ENCODE data around the gene IFI27L1. TPM values are rescaled to one million over a fixed set of nuclear protein-coding genes. Genes with fewer than 3 reads are reported as not detected.

The IFI27L1 gene
- total RNA-seq, 2 donors from 2014 or later = 4.2 to 5.0 TPM

GRCh38 chr14:94042433-94043091 lies 38.5 kb upstream of the IFI27L1 start:
- H3K27me3 ChIP-seq (replicated peaks; ENCODE audit: insufficient read depth) = no peaks in the 10 kb centered on the region
- TF ChIP-seq CTCF (IDR thresholded peaks at IDR 0.05) = no peak
- ATAC-seq (ENCODE audit: insufficient number of reproducible peaks, low FRiP score, low read depth) = no peak
- H3K4me3 ChIP-seq = no peak overlapping the region
- no peak overlapping the region for H3K27ac ChIP-seq
- H3K9me3 ChIP-seq = no peaks in the 10 kb centered on the region
- peaks cover 0 to 14% of the 10 kb centered on the region in 2 donors for H3K4me1 ChIP-seq (ENCODE audit: control insufficient read depth in 1 of 2, low read depth in 2 of 2)
- peaks cover 12% of the 10 kb centered on the region for H3K36me3 ChIP-seq
- no peak for DNase-seq (ENCODE audit: low spot score)

- Histone ChIP-seq H3K27me3 (replicated peaks; ENCODE audit: insufficient read depth) (no peaks in the 10 kb centered on the region), H3K4me3 (no peak overlapping the region), H3K9me3 (no peaks in the 10 kb centered on the region), H3K4me1 (ENCODE audit: control insufficient read depth in 1 of 2, low read depth in 2 of 2) (peaks cover 0 to 14% of the 10 kb centered on the region in 2 donors), H3K27ac (no peak overlapping the region), H3K36me3 (peaks cover 19% of the 10 kb centered on the region)
- ATAC-seq (ENCODE audit: insufficient number of reproducible peaks, low FRiP score, low read depth) = no peak
- DNase-seq (ENCODE audit: low spot score) = no peak
- no peak for TF ChIP-seq CTCF (IDR thresholded peaks at IDR 0.05)
These were observed 37.9 kb upstream of the IFI27L1 start for GRCh38 chr14:94043111-94043755.

GRCh38 chr14:94043756-94044475 lies 37.2 kb upstream of the IFI27L1 start:
- no peak overlapping the region for H3K4me3 ChIP-seq
- ATAC-seq (ENCODE audit: insufficient number of reproducible peaks, low FRiP score, low read depth) (no peak), DNase-seq (ENCODE audit: low spot score) (no peak)

GRCh38 chr14:94044476-94045091 lies 36.5 kb upstream of the IFI27L1 start:
- Histone ChIP-seq H3K27ac (no peak overlapping the region), H3K4me1 (ENCODE audit: control insufficient read depth in 1 of 2, low read depth in 2 of 2) (peaks cover 0 to 14% of the 10 kb centered on the region in 2 donors), H3K27me3 (replicated peaks; ENCODE audit: insufficient read depth) (no peaks in the 10 kb centered on the region), H3K9me3 (no peaks in the 10 kb centered on the region), H3K36me3 (peaks cover 32% of the 10 kb centered on the region), H3K4me3 (no peak overlapping the region)
- ATAC-seq (ENCODE audit: insufficient number of reproducible peaks, low FRiP score, low read depth) (no peak), DNase-seq (ENCODE audit: low spot score) (no peak)
- no peak for TF ChIP-seq CTCF (IDR thresholded peaks at IDR 0.05)

More at GRCh38 chr14:94043756-94044475, 37.2 kb upstream of the IFI27L1 start:
- H3K36me3 ChIP-seq = peaks cover 26% of the 10 kb centered on the region
- no peak for TF ChIP-seq CTCF (IDR thresholded peaks at IDR 0.05)
- H3K27me3 ChIP-seq (replicated peaks; ENCODE audit: insufficient read depth) = no peaks in the 10 kb centered on the region
- no peak overlapping the region for H3K27ac ChIP-seq
- H3K9me3 ChIP-seq = no peaks in the 10 kb centered on the region
- H3K4me1 ChIP-seq (ENCODE audit: control insufficient read depth in 1 of 2, low read depth in 2 of 2) = peaks cover 0 to 14% of the 10 kb centered on the region in 2 donors

GRCh38 chr14:94045101-94045500 lies 36.0 kb upstream of the IFI27L1 start:
- Histone ChIP-seq H3K27ac (no peak overlapping the region), H3K36me3 (peaks cover 38% of the 10 kb centered on the region), H3K9me3 (no peaks in the 10 kb centered on the region), H3K4me3 (no peak overlapping the region), H3K27me3 (replicated peaks; ENCODE audit: insufficient read depth) (no peaks in the 10 kb centered on the region), H3K4me1 (ENCODE audit: control insufficient read depth in 1 of 2, low read depth in 2 of 2) (peaks cover 0 to 14% of the 10 kb centered on the region in 2 donors)
- no peak for TF ChIP-seq CTCF (IDR thresholded peaks at IDR 0.05)
- DNase-seq (ENCODE audit: low spot score) = no peak
- no peak for ATAC-seq (ENCODE audit: insufficient number of reproducible peaks, low FRiP score, low read depth)

All from thoracic aorta (tissue), 2 donors.